GM19467 (cell line): ENCODE data around the gene NAA20.
A peak's percentile ranks its signal among the peaks of the same experiment; 100 is the strongest.

Experiments used
- ATAC-seq: cut with Tn5 transposase; IDR thresholded peaks from one replicate; pipeline ENCODE4 v1.9.1; 2021; ENCODE audit warnings: mild to moderate bottlenecking, moderate library complexity; ENCODE audit not compliant: unreplicated experiment

Gene NAA20, protein sequence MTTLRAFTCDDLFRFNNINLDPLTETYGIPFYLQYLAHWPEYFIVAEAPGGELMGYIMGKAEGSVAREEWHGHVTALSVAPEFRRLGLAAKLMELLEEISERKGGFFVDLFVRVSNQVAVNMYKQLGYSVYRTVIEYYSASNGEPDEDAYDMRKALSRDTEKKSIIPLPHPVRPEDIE

DNA sequence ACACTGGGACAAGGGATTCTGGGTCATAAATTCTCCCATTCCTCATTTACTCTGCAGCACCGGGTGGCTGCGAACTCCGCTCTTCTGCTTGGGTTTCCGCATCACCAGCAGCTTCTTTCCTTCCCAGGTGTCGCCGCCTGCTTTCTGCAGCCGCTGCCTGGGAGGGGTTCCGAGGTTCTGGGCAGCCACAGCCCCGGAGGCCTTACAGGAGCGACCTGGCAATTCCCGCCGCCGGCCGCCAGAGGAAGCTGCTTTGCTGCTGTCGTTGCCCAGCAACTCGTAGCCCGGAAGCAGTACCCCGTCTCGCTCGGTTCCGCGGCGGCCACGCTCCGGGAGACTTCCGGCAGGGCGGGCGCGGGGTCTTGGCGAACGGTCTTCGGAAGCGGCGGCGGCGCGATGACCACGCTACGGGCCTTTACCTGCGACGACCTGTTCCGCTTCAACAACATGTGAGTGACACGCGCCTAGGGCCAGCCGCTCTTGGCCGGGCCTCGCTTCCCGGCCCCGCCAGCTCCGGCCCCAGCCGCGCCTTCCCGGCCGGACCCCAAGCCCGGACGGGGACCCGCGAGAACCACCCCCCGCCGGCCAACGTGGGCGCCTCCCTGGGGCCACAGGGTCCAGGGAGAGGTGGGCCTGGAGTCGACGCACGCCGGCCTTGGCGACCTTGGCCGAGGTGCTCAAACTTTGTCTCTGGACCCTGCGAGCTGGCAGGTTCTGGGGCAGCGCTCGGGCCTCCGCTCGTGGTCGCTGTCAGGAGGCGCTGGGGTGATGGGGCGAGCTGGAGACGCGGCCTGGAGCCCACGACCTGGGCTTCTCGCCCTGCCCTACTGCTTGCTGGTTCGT, at the start of gene NAA20:
TSS of gene NAA20 (plus strand) at position 362 of the 843 bp plus-strand sequence. CDS start at position 397, 35 bp downstream.
- ATAC-seq = peak; percentile 98

DNA sequence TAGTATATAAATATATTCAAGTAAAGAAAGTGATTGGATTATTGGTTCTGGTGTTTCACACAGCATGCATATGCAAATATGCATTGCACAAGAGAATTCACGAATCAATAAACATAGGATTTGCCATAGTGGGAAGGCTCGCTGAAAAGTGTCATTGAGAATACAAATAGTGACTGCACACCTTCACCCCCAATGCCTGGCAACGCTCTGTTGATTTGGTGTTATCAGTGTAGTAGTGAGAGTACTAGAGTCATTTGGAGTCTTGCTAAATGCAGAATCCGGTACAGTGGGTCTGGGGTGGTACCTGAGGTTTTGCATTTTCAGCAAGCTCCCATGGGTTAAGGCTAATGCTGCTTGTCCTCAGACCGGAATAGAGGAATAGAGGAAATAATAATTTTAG, 49.7 kb upstream of the NAA20 start:
- ATAC-seq = no peak

DNA sequence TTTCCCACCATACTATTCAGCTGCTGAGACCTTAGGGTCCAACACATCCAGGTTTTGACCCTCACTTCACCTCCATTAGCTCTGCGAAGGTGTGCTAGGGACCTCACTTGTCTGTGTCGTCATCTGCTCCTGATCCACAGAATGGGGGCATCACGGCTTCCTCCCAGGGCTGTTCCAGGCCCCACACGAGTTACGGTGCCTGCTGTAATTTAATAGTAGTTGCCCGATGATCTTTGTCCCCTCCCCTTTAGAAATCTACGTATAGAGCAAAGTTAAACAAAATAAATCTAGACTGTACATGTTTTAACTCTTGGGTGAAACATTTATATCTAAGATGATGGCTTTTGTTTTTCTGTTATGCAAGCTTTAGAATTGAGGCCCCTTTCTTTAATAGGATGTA, 49.1 kb upstream of the NAA20 start:
- no peak for ATAC-seq

DNA sequence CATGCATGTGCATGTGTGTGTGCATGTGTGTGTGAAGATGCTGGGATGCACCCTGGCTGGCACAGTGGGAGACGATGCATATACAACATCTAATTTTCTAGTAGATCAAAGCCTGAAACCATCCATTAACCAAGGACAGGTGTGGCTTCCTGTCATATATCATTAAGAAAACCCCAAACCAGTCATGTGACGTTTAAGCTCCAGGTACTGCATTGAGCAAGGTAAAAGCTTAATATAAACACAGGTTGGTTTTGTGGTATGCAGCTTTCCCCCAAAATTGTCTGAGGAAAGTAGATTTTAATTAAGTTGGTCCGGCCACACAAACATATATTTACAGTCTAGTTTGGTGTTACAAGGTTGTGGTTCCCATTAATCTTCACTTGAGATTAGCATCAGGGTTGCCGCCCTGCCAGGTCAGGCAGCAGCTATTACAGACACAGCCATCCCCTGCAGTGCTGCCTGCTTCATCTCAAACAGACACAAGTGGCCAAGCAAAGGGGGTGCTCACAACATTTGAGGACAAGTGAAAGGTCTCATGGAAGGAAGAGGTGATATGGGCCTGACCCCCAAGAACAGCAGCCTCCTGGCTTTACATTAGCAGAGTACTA, 48.6 kb upstream of the NAA20 start:
- no peak for ATAC-seq

DNA sequence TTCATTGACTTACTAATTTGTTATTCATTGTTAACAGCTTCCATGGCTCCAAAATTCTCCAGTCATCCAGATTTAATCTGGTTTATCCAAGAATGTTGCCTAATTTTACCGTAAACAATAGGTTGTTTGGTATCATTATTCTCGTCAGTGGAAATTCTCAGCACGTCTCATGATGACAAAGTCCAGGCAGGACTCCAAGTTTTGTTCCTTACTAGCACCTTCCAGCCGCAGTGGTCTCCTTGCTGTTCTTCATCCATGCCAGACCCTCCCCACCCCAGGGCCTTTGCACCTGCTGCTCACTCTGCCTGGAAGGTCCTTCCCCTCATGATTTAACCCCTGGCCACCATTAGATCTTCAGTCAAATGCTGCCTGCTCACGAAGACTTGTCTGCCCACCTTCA, 48.1 kb upstream of the NAA20 start:
- ATAC-seq = no peak

DNA sequence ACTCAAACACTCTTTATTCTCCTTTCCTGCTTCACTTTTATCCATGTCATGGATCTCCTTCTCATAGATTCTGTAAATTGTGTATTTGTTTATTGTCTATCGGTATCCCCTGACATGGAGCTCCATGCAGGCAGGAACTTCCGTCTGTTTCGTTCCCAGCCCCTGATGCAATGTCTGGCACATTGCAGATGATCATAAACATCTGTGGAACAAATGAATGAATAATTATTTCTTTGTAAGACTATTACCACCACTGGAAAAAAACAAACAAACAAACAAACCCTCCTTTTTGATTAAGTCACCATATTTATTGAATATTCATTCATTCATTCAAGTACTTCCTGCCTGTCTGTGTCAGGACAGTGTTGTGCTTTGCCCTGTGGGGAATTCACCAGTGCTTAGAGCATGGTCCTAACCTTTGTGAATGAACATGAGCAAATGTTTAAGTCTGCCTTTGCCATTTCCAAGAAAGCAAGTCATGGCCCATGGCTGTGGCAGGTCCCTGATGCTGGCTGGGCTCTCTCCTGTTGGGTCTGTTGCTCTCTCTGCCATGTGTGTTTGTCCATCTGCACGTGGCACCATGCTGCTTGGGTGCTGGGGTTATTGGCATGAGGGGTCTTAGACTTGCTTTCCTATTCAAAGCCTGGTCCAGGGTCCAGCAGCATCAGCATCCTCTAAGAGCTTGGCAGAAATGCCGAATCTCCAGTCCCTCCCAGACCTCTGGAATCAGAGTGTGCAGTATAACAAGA, 47.5 kb upstream of the NAA20 start:
- ATAC-seq = no peak

DNA sequence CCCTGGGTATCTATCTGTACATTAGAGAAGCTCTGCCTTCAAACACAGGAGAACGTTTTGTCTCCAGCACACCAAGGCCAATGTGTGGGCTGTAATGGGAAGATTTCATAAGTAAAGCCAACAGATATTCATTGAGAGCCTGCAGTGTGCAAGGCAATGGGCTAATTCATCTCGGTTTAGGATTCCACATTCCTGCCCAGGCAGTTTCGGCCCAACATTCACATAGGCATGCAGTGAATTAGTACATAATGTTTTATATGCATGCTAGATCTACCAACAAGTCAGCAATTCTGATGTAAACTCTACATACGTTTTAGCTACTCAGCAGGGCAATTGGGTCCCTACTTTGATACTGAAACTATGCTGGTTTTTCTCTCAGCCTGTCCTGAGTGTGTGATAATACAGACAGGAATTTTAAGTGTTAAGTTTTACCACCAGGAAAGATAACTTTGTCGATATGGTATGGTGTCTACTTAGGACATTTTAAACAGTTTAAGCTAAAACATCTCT, 46.9 kb upstream of the NAA20 start:
- ATAC-seq = no peak

DNA sequence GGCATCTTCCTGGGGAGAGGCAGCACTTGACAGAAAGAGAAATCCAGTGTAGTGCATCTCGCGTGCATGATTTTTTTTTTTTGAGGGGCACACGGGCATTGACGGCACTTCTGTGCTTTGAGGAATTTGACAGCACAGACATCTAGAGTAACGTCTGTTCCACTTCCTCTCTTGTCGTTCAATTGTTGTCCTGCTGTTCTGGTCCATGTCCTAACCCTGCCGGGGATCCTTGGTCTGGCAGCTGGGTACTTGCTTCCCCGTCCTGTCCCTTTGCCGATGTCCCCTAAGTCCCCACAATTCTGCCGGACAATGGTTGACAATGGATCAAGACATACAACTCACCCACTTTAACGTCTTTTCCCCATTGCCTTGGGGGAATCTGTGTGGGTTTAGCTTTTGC, 46.0 kb upstream of the NAA20 start:
- ATAC-seq = no peak

DNA sequence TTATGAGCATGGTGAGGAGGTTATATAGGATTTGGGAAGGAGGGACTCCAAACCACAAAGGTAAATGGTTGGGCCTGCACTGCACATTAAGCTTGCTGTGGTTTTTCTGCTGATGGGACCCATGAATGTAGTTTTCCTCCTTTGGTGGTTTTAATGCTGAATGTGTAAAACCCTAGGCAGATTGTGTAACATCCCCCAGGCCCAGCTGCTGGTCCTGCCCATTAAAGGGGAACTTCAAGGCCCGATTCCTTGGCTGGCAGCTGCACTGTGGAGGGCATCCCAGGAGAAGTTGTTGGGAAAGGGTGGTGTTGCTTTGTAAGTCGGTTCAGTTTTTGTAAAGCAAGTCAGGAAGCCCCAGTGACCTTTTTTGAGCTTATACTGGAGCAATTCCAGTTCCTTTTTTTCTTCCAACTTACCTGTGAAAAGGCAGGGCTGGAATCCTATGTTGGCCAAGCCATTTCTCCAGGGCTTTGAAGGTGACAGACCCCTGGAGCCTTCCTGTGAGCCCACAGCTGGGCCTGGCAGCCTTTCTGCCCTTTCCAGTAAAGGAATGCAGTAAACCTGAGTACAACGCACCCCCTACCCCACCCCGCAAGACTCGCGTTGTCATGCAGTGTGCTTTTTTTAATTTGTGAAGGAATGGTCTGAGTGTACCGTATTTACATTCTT, 43.1 kb upstream of the NAA20 start:
- ATAC-seq = no peak

DNA sequence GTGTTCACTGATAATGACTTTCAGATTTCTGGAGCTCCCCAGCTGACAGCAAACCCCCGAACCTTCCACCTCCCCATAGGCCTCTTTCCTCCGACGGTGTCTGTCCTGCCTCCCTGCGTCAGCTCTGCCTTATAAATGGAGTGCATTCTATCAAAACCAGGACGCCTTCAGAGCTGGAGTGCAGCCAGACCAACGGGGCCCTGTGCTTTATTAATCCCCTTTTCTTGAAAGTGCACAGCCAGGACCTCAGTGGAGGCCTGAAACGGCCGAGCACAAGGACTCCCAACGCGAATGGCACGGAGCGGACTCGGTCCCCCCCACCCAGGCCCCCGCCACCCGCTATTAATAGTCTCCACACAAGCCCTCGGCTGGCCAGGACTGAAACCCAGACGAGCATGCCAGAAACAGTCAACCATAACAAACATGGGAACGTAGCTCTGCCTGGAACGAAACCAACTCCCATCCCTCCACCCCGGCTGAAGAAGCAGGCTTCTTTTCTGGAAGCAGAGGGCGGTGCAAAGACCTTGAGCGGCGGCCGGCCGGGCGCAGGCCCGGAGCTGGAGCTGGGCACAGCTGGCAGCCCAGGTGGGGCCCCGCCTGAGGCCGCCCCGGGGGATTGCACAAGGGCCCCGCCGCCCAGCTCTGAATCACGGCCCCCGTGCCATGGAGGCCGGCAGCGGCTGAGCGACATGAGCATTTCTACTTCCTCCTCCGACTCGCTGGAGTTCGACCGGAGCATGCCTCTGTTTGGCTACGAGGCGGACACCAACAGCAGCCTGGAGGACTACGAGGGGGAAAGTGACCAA, 42.3 kb upstream of the NAA20 start:
- no peak for ATAC-seq

DNA sequence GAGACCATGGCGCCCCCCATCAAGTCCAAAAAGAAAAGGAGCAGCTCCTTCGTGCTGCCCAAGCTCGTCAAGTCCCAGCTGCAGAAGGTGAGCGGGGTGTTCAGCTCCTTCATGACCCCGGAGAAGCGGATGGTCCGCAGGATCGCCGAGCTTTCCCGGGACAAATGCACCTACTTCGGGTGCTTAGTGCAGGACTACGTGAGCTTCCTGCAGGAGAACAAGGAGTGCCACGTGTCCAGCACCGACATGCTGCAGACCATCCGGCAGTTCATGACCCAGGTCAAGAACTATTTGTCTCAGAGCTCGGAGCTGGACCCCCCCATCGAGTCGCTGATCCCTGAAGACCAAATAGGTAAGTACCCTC, 41.7 kb upstream of the NAA20 start:
- no peak for ATAC-seq

DNA sequence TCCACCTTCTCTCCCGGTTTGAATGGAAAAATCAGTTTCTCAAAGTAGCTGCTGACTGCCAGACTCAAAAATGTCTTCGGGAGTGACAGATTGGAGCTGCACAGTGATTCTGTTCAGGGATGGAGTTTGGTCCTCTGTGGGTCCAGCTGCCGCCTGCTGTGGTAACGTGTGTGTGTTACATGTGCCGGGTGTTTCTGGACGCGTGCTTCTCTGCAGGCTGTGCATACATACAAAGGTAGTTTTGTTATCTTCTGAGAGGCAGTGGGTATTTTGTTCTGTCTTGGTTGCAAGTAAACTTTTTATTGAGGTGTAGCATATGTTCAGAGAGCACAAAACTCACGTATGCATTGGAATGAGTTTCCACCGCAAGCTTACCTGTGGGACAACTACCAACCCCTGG, 41.3 kb upstream of the NAA20 start:
- ATAC-seq = no peak

DNA sequence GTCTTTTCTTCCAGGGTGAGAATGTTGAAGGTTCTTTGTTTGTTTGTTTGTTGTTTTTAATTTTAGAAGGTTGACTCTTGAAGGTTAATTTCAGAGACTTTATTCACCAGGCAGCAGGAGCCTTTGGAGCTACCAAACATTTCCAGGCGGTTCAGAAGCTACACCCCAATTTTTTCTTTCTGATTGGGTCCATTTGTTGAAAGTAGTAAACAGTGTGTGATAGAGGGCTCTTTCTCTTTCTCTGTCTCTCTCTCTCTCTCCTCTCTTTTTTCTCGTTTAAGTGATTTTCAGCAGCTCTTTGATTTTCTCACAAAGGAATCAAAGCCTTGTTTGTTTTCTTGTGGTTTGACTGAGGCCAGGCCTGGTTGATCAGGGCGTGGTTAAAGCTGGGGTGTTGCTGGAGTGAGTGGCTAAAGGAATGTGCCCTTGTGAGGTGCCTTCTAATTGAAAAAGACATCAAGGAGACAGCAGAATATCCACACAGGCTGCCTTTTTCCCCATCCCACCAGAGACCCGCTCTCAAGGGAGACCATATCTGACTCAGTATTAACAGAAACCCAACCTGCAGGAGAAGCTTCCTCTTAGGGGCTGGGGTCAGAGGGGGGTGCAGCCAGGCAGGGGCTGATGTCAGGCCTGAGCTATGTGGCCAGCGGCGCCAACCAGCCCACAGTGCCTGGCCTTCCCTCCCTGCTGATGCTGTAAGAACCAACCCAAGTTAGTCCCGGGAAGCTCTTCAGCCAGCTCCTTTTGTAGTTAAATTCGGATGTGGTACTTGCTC, 40.4 kb upstream of the NAA20 start:
- ATAC-seq = no peak

DNA sequence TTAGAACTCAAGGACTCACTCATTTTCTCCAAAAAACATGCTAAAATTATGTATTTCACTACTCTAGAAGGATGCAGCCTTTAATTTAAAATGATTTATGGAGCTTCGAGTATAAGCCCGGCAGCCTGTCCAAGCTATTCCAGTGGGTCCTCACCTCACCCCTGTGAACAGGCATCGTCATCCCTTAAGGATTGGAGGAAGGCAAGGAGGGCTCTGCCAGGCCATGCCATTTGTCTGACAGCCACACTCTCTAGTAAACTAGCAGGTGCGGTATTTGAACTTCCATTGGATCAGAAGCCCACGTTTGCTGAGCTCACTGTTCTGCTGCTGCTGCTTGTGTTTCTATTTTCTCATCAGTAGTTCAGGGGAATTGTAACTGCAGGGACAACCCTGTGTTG, 39.8 kb upstream of the NAA20 start:
- ATAC-seq = no peak

DNA sequence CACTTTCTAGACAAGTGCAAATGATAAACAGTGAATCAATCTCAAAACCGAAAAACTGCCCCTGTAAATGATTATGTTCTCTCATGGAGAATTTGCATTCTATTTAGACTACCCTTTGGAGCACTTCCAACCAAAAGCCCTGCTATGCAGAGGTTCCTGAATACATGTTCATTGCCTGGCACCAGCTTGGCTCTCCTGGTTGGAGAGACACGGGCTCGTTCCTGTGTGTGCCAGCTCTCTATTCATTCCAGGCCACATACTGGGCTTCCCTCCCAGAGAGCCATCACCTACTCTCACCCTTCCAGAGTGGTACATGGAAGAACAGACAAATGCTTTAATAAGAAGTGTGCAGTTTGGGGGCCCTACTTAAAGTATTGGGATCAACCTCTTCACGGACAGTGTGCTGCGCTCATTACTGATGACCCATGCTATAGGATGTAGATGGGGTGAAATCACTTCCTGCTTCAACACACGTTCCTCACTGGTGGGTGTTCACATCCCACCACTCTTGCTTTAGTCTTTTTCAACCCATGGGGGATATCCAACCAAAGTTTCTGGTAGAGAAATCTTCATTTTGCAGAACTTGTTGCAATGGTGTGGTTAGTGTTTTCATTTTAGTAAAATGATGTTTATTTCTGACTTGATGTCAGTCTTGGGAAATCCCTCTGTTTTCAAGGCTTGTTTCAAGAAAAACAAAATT, 38.5 kb upstream of the NAA20 start:
- no peak for ATAC-seq

DNA sequence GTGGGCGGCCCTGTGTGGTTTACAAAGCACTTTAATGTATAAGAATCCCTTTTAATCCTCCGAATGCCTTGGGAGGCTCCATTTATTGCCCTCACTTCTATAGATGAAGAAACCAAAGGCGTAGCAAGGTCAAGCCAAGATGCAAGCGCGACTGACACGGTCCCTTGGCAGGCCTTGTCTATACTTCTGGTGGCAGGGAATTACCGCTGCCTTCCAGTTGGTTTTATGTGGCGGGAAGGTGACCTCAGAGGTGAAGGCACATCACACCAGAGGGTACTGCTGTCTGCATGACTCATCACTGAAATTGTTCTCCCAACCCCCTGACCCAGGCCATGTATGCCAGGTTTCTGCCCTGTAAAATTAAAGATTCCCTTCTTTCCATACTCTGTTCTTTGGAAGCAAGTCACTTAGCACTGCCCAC, 36.1 kb upstream of the NAA20 start:
- ATAC-seq = no peak

DNA sequence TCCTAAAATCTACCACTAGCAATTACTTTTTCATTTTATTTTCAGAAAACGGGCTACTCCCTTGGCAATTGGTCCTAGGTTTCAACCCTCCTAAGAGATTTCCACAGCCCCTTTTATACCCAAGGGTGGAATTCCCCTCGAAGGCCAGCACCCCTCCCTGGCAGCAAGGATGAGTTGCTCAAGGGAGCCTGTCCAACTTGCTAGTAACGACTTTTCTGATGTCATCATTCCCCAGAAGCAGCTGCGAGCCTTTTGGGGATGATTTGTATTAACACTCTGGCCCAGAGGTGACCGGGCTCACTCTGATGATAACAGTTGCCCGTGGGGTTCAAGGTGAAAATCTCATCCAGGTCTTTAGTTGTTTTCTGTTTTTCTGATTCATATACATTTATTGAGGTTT, 30.7 kb upstream of the NAA20 start:
- no peak for ATAC-seq

DNA sequence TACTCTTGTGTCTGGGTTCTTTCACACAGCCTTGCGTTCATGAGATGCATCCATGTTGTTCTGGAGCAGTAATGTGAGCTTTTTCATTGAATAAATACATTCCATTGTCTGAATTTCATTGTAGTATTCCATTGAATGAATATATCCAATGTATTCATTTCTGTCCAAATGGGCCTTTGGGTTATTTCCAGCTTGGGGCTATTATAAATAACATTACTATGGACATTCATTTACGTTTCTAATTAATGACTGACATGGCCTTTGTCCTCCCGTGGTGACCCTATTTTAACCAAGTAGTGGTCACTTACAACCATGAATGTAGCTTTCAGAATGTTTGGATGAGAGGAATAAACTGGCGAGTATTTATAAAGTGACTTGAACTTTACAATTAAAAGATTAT, 30.1 kb upstream of the NAA20 start:
- ATAC-seq = no peak

DNA sequence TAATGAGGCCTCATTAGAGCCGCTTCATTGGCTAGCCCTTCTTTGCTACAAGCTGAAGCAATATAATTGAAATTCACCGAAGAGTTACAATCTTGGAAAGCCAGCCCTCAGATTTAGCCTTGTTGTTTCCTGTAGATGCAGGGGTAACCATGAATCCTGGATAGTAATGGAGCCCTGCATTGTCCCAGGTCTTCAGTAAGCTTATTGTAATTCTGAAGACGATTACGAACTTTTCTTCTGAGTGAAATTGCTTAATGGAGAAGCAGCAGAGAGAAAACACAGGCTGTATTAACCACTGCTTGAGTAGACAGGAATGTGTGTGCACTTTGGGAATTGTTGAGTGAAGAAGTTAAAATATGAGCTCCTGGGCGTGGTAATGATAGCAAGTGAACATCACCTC, 26.3 kb upstream of the NAA20 start:
- ATAC-seq = no peak
